Measurements from ENCODE around the gene MAP1B.
"Not testable (repeated sequence)": the region's sequence is repeated elsewhere in the genome, so short reads cannot be mapped to it uniquely, and the experiment has no call there.

Gene MAP1B

GRCh38 chr5:72107131-72107900, at the start of gene MAP1B:
TSS of gene MAP1B (plus strand) at chr5:72107475. CDS start at chr5:72107532, 57 bp downstream.
- DNase-seq = peak in 52 of 56 donors; percentile 15 to 85 (median 62)

- no peak for DNase-seq
Observed at GRCh38 chr5:72057816-72058215, 49.5 kb upstream of the MAP1B start.

GRCh38 chr5:72063219-72063819, 44.0 kb upstream of the MAP1B start:
- DNase-seq = no peak

- DNase-seq = no peak
Observed at GRCh38 chr5:72064801-72065570, 42.3 kb upstream of the MAP1B start.

- no peak for DNase-seq
Observed at GRCh38 chr5:72065751-72066255, 41.5 kb upstream of the MAP1B start.

GRCh38 chr5:72066705-72067107, 40.6 kb upstream of the MAP1B start:
- DNase-seq = no peak

GRCh38 chr5:72067682-72068470, 39.4 kb upstream of the MAP1B start:
- DNase-seq = peak in 25 of 56 donors; percentile 1 to 60 (median 20)

- DNase-seq = no peak
Observed at GRCh38 chr5:72070529-72070928, 36.7 kb upstream of the MAP1B start.

DNA sequence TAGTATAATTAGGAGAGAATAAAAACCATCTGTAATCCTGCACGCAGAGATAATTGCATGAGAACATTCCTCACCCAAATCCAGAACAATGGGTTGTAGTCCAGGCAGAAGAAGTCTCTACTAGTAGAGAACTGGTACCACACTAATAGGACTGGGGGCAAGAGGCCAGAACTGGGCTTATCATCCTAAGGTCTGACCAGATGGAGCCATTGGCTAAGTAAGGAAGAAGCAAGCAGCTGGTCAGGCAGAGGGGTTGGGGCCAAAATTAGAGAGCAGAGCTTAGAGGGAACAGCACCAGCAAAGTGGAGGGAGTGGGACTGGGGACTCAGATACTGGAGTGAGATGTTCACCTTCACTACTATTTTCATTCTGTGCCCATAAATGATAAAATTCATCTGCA, 35.4 kb upstream of the MAP1B start:
- DNase-seq = no peak

DNA sequence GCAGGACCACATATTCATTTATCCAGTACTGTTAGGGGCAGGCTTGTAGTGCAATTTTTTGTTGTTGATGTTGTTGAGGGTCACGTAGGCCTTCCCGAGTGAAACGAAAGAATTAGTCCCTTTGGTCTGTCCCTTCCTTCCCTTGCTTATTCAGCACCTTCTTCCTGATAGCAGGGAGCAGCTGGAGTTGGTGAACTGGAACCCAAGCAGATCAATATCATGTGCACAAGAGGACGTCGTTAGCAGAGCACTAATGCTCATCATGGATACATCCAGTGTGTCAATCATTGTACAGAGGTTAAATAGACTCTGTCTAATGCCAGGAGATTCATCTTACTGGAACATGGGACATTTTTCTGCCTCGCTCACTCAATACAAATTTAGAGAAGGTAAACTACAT, 33.0 kb upstream of the MAP1B start:
- DNase-seq = no peak

GRCh38 chr5:72075461-72075860, 31.8 kb upstream of the MAP1B start:
- DNase-seq = no peak

GRCh38 chr5:72076621-72077300, 30.5 kb upstream of the MAP1B start:
- DNase-seq = no peak

DNA sequence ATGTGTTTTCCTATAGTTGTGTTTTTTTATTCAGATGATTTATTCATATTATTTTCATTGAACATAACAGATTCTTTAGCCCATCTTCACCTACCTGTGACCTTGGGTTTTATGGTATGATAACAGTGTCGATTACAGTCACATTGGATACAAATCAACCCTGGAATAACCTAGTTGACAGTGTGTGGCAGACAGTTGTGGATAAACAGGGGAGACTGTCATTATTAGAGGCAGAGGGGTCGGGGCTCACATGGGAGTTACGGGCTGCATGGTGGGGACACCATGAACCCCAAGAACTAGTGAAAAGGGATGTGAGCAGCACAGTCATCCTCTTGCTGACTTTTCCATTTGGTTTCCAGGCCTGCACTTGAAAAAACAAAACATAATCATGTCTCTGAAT, 29.9 kb upstream of the MAP1B start:
- no peak for DNase-seq

DNA sequence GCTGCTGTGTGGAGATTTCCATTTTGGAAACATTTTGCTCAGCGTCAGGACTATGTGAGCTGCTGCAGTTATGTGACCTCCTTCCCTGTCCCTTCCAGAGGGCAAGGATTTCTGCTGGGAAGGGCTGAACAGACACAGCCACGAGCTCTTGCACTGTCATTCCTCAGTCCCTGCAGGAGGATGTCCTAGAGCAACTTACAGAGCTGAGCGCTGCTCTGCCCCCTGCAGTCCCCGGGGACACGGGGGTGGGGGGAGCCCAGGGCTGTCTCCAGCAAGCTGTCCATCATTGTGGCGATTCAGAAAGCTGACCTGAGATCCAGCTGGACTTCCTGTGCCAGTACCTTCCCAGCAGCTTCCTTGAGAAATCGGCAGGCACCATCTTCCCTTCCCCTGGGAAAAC, 28.0 kb upstream of the MAP1B start:
- peak in 1 of 56 donors; percentile 1 for DNase-seq

DNA sequence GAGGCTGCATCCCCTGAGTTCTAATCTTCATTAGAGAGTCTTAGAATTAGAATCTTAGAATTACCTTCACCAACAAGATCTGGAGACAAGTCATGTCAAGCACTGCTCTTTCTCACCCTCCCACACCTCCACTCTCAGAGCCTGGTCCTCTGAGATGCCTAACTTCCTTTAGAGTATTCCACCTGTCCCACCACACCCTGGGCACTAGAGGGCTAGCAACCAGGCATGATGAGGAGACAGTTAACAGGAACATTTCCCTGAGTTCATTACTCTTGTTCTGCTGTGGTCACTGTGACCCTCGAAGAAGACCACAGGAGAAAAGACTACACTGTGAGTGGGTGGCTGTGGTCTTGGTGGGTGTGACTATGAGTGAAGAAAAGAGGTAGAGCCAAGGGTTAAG, 25.2 kb upstream of the MAP1B start:
- DNase-seq = no peak

DNA sequence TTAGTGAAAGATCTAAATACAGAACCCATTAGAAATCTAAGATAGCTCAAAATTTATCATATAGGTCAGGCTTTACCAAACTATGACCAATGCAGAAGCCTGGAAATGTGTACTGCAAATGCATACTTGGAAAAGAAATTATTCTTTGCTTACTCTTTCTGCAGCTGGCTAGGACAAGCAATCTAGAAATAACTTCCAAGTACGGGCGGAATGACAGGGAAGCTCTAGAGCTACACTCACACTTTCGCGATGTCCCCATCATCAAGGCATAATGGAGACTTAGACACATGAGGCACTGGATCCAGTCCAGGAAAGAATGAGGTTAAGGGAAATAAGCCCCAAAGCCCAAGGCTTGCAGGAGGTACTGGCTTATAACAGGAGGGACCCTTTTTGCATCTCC, 22.4 kb upstream of the MAP1B start:
- DNase-seq = no peak

GRCh38 chr5:72085319-72085718, 22.0 kb upstream of the MAP1B start:
- DNase-seq = no peak

DNA sequence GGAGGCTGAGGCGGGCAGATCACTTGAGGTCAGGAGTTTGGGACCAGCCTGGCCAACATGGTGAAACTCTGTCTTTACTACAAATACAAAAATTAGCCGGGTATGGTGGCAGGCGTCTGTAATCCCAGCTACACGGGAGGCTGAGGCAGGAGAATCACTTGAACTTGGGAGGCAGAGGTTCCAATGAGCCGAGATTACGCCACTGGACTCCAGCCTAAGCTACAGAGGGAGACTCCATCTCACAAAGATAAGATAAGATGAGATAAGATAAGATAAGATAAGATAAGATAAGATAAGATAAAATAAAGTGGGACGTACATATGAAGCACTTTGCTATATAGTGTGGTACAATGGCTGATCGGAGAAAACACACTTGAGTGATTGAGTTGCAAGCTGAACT, 17.6 kb upstream of the MAP1B start:
- not testable (repeated sequence) for DNase-seq

- DNase-seq = no peak
Observed at GRCh38 chr5:72092074-72092473, 15.2 kb upstream of the MAP1B start.

DNA sequence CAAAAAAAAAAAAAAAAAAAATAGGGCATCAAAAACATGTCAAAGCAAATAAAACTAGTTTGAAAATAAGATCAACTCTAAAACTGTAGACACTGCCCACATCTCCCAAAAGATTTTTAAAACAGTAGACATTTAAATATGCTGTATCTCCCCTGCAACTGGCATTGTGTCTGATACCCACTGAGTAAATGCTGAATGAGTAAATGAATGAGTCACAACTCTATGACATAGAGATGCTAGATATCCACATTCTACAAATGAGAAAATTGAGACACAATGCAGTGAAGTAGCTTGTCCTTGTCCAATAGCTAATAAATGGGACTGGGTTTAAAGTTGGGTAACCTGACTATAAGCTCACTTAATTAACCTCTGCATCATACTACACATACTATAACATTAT, 14.1 kb upstream of the MAP1B start:
- no peak for DNase-seq

GRCh38 chr5:72093824-72094223, 13.5 kb upstream of the MAP1B start:
- DNase-seq = no peak
